Stimulated activated CD4-positive, alpha-beta T cell treated with anti-CD3 and anti-CD28 coated beads, Interleukin-1b, Interleukin-23, amount 100 ng/mL, for 4 hours (primary cell): ENCODE data around the gene C1QTNF6.

ENCODE experiments used
- DNase-seq, 2 donors: peaks; one replicate each; pipeline ENCODE4 v3.0.0-alpha.2; 2020; ENCODE audit warnings: low read depth in 2 of 2

The C1QTNF6 gene

GRCh38 chr22:37141971-37142370, 46.1 kb downstream of the C1QTNF6 start:
- no peak for DNase-seq

DNA sequence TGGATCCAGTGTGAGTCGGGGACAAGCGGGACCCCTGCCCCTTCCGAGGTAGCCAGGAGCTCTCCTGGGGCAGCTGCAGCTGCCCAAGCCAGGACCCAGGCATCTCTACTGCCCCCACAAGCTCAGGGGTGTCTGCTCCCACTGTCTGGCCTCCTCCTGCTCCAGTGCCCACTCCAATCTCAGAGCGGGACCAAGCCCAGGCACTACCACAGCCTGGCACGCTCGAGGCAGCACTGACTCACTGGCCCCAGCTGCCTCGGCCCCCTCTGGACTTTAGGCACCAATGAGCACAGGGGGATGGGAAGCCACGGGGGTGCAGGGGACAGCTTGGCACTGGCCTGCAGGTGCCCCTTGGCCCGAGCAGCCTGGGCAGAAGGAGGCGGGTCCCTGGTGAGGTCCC, 46.6 kb downstream of the C1QTNF6 start:
- no peak for DNase-seq

DNA sequence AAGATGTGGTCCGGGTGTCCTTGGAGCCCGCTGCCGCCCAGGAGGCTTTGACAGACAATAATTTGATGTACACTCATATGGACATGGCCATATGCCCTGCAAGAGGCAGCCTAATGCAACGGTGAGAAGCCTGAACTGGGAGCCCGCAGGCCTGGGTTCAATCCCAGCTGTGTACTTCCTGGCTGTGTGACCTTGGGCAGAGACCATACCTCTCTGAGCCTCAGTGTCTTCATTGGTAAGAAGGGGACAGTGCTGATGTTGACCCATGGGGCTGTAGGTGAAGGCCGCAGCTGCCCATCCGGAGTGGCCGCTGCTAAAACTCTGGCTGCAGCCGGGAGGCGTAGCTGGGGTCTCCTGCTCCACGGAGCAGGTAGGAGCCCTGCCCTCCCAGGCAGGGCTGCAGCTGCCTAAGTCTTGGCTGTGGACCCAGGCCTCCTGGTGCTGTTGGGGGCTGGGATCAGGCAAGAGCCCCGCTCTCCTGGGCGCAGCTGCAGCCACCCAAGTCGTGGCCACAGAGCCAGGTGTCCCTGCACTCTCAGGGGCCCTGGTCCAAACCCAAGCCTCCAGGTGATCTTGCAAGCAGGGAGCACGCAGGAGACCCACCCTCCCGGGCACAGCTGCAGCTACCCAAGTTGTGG, 47.2 kb downstream of the C1QTNF6 start:
- no peak for DNase-seq

- DNase-seq = no peak
These were observed 48.3 kb downstream of the C1QTNF6 start for GRCh38 chr22:37139762-37140161.

DNA sequence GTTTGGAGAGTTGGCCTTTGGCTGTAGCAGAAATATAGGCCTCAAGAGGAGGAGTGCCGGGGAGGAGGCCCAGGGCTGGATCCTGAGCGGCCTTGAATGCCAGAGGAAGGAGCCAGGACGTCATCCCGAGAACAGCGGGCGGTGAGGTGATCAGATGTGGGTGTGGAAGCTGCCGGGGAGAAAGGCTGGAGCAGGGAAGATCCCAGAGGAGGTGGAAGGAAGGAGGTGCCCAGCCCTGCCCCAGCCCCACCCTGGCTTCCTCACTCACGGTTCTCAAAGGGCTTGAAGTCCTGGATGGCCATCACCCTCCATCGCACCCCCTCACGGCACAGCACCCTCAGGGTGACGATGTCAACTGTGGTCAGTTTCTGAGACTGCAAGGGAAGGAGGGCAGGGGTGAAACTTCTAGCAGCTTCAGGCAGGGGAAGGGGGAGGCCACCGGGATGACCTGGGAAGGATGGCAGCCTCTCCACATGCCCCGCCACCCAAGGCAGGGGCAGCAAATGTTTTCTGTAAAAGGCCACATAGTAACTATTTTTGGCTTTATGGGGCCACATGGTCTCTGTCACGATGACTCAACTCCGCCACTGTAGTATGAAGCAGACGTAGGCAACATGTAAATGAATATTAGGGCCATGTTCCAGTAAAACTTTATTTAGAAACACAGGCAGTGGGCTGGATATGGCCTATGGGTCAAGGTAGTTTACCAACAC, 49.0 kb downstream of the C1QTNF6 start:
- no peak for DNase-seq

DNA sequence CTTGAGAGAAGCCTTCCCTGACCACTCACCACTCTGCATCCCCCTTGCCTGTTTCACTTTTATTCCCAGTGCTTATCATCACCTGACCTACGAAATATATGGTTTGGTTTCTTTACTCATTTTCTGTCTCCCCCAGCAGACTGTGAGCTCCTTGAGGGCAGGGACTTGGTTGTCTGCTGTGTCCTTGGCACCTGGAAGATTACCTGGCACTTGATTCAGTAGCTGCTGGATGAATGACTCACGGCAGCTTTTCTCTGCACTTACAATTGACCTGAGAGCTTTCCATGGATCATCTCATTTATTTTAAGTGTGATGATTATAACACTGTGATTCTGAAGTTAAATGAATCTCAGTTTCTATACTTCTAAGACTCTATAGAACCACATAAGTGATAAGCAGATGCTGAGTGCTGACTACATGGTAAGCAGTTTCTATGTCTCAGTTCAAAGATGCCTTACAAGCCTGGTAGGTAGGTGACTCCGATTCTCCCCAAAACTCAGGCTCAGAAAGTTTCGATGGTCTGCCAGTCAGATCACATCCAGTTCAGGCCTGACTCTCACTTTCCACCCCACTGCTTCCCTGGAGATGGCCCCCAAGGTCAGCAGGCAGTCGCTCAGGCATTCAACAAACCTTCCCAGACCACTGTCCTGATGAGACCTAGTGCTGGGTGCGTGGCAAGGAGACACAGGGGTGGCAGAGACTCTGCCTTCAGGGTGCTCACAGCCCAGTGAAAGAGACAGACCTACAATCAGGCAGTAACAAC, 50.0 kb downstream of the C1QTNF6 start:
- no peak for DNase-seq

DNA sequence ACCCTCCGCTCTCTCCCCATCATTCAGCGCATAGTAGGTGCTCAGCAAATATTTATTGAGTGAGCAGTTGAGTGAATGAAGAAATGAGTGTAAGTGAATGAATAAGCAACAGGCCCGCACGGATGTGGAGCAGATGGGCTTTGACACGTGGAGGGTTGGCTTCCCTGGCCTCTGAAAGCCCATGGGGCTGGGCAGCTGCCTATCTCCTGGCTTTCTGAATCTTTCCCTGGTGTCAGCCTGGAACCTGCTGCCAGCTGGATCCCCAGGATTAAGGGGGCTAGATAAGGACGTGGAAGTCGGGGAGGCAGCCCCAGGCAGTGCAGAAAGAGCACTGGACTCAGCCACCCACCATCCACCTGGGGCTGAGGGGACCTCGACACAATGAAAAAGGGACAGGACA, 50.9 kb downstream of the C1QTNF6 start:
- no peak for DNase-seq

DNA sequence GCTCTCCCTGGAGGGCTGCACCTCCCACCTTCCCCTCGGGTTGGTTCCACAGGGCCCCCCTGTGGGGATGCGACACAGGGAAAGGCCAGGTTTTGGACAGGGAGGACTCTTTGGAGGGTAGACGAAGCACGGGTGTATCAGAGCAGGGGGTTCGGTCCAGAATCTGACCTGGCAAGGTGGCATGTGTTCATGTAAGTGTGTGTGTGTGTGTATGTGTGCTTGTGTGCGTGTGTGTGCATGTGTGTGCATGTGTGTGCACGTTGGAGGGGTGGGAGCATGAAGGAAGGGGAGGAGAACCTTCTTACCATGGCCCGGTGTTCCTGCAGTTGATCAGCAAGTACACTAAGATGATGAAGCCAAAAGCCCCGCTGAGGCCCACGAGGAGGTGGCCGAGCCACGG, 53.0 kb downstream of the C1QTNF6 start:
- no peak for DNase-seq

DNA sequence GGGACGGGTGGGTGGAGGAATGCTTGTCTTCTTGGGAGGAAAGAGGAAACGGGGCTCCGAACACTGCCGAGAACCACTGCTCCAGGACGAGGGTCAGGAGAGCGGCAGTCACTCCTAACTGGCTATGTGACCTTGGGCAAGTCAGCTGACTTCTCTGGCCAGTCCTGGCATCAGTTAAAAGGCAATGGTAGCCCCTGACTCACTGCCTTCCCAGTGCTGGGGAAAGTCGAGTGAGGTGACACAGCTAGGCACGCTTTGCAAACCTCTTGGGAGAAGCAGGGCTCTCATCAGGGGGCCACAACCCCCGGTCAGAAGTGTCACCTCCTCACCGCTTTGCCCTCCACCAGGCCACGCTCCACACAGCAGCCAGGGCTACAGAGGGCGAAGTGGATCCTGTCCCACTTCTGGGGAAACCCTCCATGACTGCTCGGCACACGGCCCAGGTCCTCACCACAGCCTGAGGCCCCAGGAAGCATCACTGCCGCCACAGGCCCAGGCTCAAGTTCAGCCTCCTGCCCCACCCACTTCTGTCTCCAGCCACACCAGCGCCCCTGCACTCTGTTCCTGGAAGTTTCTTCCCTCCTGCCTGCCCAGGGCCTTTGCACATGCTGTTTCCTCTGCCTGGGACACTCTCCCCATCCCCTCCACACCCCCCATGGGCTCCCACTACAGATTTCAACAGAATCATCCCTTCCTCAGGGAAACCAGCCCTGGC, 54.6 kb downstream of the C1QTNF6 start:
- no peak for DNase-seq

DNA sequence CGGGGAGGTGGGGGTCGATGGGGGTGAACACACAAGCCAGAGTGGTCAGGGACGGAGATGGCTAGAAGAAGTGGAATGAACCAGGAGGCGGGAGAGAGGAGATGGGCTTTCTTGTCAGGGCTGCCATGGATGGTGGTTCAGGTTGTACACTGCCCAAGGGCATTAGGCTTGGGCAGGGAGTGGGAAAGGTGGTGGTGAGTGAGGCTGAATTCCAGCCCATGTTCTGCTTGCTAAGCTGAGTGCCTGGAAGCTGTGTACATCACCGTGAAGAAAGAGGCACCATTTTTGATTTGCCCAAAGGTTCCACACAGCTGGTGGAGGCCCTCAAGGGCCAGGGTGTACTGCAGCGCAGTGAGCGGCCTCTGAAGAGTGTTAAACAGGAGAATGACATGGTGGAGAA, 55.3 kb downstream of the C1QTNF6 start:
- no peak for DNase-seq
